Endodermal cell (in vitro differentiated cells): ENCODE results near the gene TDRD7. TPM values are rescaled to one million over a fixed set of nuclear protein-coding genes. Genes with fewer than 3 reads are reported as not detected.

Source experiments
- DNase-seq: peaks from one replicate; pipeline ENCODE4 v3.0.0-alpha.2; 2017
- H3K27ac ChIP-seq: 2 replicates; pipeline ENCODE4 v1.5.1; 2013; ENCODE audit warnings: mild to moderate bottlenecking, low read depth, low read length, moderate library complexity
- H3K27me3 ChIP-seq: 2 replicates; pipeline ENCODE4 v1.6.1; 2013; ENCODE audit warnings: mild to moderate bottlenecking, low read length, moderate library complexity; ENCODE audit not compliant: insufficient read depth, control insufficient read depth, poor library complexity, severe bottlenecking
- H3K36me3 ChIP-seq: 2 replicates; pipeline ENCODE4 v1.7.0; 2013; ENCODE audit warnings: mild to moderate bottlenecking, low read length, moderate library complexity; ENCODE audit not compliant: control insufficient read depth, insufficient read depth
- H3K4me1 ChIP-seq: one replicate; pipeline ENCODE4 v1.7.0; 2013; ENCODE audit warnings: low read length; ENCODE audit not compliant: control insufficient read depth, insufficient read depth
- H3K4me3 ChIP-seq: 2 replicates; pipeline ENCODE4 v1.5.1; 2013; ENCODE audit warnings: mild to moderate bottlenecking, low read length, moderate library complexity
- H3K9ac ChIP-seq: 2 replicates; pipeline ENCODE4 v1.6.1; 2013; ENCODE audit warnings: mild to moderate bottlenecking, low read length, moderate library complexity; ENCODE audit not compliant: poor library complexity, severe bottlenecking; ENCODE audit errors: extremely low read depth
- H3K9me3 ChIP-seq: 2 replicates; pipeline ENCODE4 v1.6.1; 2013; ENCODE audit warnings: mild to moderate bottlenecking, low read length, moderate library complexity; ENCODE audit not compliant: control insufficient read depth
- H3K27ac Mint-ChIP-seq: 2 replicates; pipeline ENCODE4 v1.8.0; 2020; ENCODE audit warnings: mixed read lengths
- H3K27me3 Mint-ChIP-seq: 2 replicates; pipeline ENCODE4 v1.8.0; 2021; ENCODE audit warnings: mild to moderate bottlenecking, mixed read lengths; ENCODE audit not compliant: insufficient read depth
- H3K36me3 Mint-ChIP-seq: 2 replicates; pipeline ENCODE4 v1.8.0; 2020; ENCODE audit warnings: low read depth, mixed read lengths
- H3K4me1 Mint-ChIP-seq: 2 replicates; pipeline ENCODE4 v1.8.0; 2020; ENCODE audit warnings: mixed read lengths
- H3K4me3 Mint-ChIP-seq: 2 replicates; pipeline ENCODE4 v1.8.0; 2020; ENCODE audit warnings: mild to moderate bottlenecking, moderate library complexity, mixed read lengths
- H3K9me3 Mint-ChIP-seq: 2 replicates; pipeline ENCODE4 v1.8.0; 2020; ENCODE audit warnings: mild to moderate bottlenecking, mixed read lengths
- CTCF ChIP-seq: fragments of 200-600 bp; sonication (generic); conservative IDR thresholded peaks from 2 replicates; pipeline ENCODE4 v1.5.0; 2021; ENCODE audit warnings: antibody characterized with exemption, mild to moderate bottlenecking
- WGBS, 2 experiments: methylation state at CpG; one replicate each; pipeline versions ENCODE4 v1.1.5 to v1.1.7; 2013; ENCODE audit warnings: missing lambda C conversion rate in 2 of 2, mixed read lengths in 1 of 2; ENCODE audit not compliant: insufficient coverage in 1 of 2, insufficient read length in 1 of 2; 5-methylcytosine and 5-hydroxymethylcytosine counted together
- total RNA-seq, 2 donors: library from RNA; stranded (reverse); fragmentation: NEBNext Ultra II Directional in 1 of 2; extraction: Animal tissue kit (Norgen Biotek cat#: 25700) in 1 of 2; gene quantifications; 2 replicates in 1 of 2; 3 replicates in 1 of 2; pipeline ENCODE4 v1.2.1, GENCODE V29; 2021

The TDRD7 gene
- total RNA-seq, 2 donors from 2014 or later: 25.9 to 31.9 TPM

DNA sequence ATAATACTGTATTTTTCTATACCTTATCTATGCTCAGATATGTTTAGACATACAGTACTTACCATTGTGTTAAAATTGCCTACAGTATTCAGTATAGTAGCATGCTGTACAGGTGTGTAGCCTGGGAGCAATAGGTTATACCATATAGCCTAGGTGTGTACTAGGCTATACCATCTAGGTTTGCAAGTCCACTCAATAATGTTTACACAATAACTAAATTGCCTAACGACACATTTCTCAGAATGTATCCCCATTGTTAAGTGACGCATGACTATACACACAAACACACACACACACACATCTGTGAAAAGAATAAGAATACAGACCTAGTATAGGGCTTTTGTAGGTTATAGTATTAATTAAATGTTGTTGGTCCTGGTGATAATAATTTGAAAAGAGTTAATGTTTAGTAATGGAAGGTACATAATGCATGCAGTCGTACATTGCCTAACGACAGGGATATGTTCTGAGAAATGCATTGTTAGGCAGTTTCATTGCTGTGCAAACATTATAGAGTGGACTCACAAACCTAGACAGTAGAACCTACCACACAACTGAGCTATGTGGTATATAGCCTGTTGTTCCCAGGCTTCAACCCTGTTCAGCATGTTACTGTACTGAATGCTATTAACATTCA, 13.6 kb downstream of the TDRD7 start:
- 83 to 98% methylated on average over 3 to 4 of the region's 4 CpGs for WGBS, 2 experiments
- peaks cover 20% of the 10 kb centered on the region for H3K9me3 Mint-ChIP-seq

GRCh38 chr9:97425973-97426336, 14.1 kb downstream of the TDRD7 start:
- Histone ChIP-seq H3K9me3 (peaks cover 25% of the 10 kb centered on the region), H3K4me1 (no peaks in the 10 kb centered on the region), H3K36me3 (peaks cover 57% of the 10 kb centered on the region), H3K4me3 (no peak overlapping the region), H3K9ac (no peak overlapping the region), H3K27ac (no peak overlapping the region), H3K27me3 (no peaks in the 10 kb centered on the region)
- WGBS, 2 experiments: 75% methylated on average over 3 of the region's 3 CpGs; no CpG with 5 or more reads in 1 of the 2 experiments
- Mint-ChIP-seq H3K9me3 (peaks cover 20% of the 10 kb centered on the region), H3K4me3 (no peak overlapping the region), H3K27ac (no peak overlapping the region), H3K4me1 (no peaks in the 10 kb centered on the region), H3K27me3 (no peaks in the 10 kb centered on the region), H3K36me3 (peaks cover 36% of the 10 kb centered on the region)
- TF ChIP-seq CTCF: no peak
- no peak for DNase-seq

More for the DNA sequence above, 13.6 kb downstream of the TDRD7 start:
- H3K4me3 Mint-ChIP-seq: no peak overlapping the region
- H3K27ac ChIP-seq: no peak overlapping the region
- TF ChIP-seq CTCF: no peak
- no peaks in the 10 kb centered on the region for H3K4me1 Mint-ChIP-seq
- DNase-seq: no peak
- peaks cover 35% of the 10 kb centered on the region for H3K36me3 Mint-ChIP-seq
- H3K9ac ChIP-seq: no peak overlapping the region
- no peaks in the 10 kb centered on the region for H3K4me1 ChIP-seq
- peaks cover 25% of the 10 kb centered on the region for H3K9me3 ChIP-seq
- H3K27me3 ChIP-seq: no peaks in the 10 kb centered on the region
- no peaks in the 10 kb centered on the region for H3K27me3 Mint-ChIP-seq
- H3K4me3 ChIP-seq: no peak overlapping the region
- no peak overlapping the region for H3K27ac Mint-ChIP-seq
- peaks cover 52% of the 10 kb centered on the region for H3K36me3 ChIP-seq

DNA sequence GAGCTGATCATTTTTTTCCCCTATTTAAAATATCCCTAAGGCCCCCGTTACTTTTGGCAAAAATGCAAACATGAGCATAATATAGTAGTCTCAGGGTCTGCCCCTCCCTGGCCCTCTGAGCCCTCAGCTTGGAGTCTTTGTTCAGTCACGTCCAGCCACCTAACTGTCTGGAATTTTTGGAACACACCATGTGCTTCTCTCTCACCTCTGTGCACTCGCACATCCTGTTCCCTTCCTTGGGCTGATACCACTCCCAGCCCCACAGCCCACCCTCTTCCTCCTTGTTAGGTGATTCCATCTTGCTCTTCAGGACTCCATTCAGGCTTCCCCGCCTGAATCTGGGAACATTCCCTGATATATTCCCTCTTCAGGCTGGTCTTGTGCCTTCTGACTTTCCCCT, 16.0 kb downstream of the TDRD7 start:
- Mint-ChIP-seq H3K27me3 (no peaks in the 10 kb centered on the region), H3K27ac (no peak overlapping the region)

More for the DNA sequence above, 16.0 kb downstream of the TDRD7 start:
- H3K27me3 ChIP-seq: no peaks in the 10 kb centered on the region
- Mint-ChIP-seq H3K36me3 (peaks cover 38% of the 10 kb centered on the region), H3K4me3 (no peak overlapping the region), H3K9me3 (peaks cover 12% of the 10 kb centered on the region), H3K4me1 (no peaks in the 10 kb centered on the region)
- WGBS, 2 experiments: 91 to 94% methylated on average over 4 of the region's 4 CpGs
- no peak for DNase-seq
- no peak overlapping the region for H3K9ac ChIP-seq
- peaks cover 4% of the 10 kb centered on the region for H3K4me1 ChIP-seq
- H3K27ac ChIP-seq: no peak overlapping the region
- H3K36me3 ChIP-seq: peaks cover 61% of the 10 kb centered on the region
- TF ChIP-seq CTCF: no peak
- H3K9me3 ChIP-seq: peaks cover 11% of the 10 kb centered on the region
- no peak overlapping the region for H3K4me3 ChIP-seq
